ACHN (cell line): ENCODE data around the gene SLC35E2B.

Experiments
- DNase-seq: peaks from one replicate; pipeline ENCODE4 v3.0.0-alpha.2; 2015
- in situ Hi-C: cut with HindIII; loops from 2 replicates; pipeline ENCODE4 v1.10.0; 2017; ENCODE audit warnings: low sequenced_read_pairs, low pct_ligation_motif_present, low pct_unique_long_range_greater_than_20kb

Gene SLC35E2B

DNA sequence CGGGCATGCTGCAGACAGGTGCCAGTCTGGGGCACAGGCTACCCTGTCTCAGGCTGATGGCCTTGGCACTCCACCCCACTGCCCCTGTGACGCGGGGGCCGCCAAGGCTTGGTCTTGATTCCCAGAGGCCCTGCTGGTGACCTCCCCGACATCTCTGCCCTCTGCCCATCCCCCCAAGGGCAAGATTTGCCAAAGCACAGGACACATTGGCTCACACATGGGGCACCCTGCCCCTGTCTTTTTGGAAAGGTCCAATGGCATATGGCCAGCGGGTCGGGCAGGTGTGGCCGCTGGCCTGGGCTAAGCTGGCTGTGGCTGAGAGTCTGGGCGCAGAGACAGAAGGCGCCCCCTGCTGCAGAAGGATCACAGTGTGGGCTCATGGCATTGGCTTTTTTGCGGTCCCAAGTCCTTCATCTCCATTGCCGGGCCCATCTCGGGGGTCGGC, 72.7 kb downstream of the SLC35E2B start:
- DNase-seq, result no peak
- in situ Hi-C loops, result no loop called here

DNA sequence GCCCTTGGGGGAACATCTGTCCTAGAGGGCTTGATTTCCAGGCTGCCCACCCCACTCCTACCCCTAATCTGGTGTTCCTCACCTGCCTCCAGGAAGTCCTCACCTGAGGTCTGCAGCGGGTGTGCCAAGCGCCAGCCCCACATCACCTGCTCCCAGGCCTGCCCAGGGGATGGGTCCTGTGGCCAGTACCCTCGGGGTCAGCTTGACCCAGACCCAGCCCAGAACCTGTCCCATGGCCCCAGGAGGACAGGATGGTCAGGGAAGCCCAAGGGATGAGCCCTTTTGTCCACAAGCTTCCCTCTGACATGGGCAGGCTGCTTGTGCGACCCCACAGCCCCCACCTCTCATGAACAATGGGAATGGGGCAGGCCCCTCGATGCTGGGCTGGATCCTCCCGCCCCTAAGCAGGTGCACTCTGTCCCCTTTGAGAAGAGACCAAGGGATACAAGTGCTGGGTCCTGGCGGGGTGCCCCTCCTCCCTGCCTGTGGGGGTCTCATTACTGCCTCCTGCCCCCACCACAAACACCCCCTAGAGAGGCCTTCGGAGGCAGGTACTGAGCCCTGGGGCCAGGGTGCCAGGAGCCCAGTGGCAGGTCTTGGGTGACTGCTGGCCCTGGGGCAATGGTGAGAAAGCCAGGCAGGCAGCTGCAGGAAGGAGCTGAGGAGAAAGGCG, 74.1 kb downstream of the SLC35E2B start:
- in situ Hi-C loops, result no loop called here
- no peak for DNase-seq

GRCh38 chr1:1617925-1618324, 74.7 kb downstream of the SLC35E2B start:
- DNase-seq, result no peak
- in situ Hi-C loops, result no loop called here

DNA sequence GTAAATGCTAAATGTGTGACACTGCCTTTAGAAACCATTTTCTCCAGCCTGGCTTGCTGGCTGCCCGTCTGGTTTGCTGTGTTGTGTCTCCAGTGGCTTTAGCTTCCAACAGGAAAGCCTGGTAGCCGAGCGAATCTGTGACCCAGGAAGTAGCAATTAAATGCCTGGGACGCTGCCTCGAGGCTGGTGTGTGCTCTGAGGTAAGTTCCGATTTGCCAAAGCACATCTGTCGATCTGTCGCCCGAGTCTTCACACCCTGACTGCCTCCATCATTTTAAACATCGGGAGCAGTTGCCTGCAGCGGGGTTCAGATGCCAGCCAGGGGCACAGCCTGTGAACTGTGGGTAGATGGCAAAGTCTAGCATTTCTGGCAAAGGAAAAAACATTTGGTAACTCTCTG, 75.1 kb downstream of the SLC35E2B start:
- no peak for DNase-seq
- in situ Hi-C loops, result no loop called here

- in situ Hi-C loops, result no loop called here
These were observed 75.8 kb downstream of the SLC35E2B start for GRCh38 chr1:1616838-1617237.

GRCh38 chr1:1616045-1616790, 76.4 kb downstream of the SLC35E2B start:
- in situ Hi-C loops, result no loop called here
- DNase-seq, result peak; percentile 29

More at GRCh38 chr1:1616838-1617237, 75.8 kb downstream of the SLC35E2B start:
- no peak for DNase-seq

DNA sequence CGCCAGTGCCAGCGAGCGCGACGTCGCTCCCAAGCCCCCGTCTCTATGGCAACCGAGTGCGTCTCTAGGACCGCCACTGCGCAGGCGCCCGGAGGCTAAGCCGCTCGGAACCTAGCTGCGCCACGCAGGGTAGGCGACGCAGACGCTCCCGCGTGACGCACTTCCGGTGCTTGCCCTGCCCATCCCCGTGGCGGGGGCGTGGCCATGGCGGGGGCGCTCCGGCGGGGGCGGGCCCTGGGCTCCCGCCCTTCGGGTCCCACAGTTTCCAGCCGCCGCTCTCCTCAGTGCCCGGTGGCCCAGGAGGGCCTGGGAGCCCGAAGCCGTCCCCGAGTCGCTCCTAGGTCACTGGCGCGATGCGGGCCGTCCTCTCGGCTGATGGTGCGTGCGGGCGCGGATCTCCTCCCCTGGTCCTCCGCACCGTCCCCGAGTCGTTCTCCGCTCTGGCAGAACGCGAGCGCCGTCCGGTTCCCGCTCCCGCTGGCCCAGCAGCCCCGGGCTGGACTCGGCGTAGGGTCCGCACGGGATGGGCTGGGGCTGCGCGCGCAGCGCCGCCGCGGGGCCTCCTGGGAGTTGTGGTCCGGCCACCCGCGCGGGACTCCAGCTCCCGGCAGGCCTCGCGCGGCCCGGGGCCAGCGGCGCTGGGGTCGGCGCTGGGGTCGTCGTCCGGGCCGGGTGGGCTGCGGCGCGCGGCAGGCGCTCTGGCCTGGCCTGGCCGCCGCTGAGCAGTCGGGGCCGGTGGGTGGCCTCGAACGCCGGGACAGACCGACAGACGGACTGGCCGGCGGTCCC, 77.1 kb downstream of the SLC35E2B start, which contains the start of gene MIB2:
Gene MIB2, plus strand, starts transcription at position 245 of the 789 bp plus-strand sequence. CDS start 7,953 bp downstream, outside the sequence.
- DNase-seq, result peak; percentile 91
- in situ Hi-C loops, result no loop called here

- DNase-seq, result no peak
- in situ Hi-C loops, result no loop called here
These were observed 77.7 kb downstream of the SLC35E2B start for GRCh38 chr1:1614954-1615255.

GRCh38 chr1:1614204-1614953, 78.2 kb downstream of the SLC35E2B start:
- DNase-seq, result no peak
- in situ Hi-C loops, result no loop called here

DNA sequence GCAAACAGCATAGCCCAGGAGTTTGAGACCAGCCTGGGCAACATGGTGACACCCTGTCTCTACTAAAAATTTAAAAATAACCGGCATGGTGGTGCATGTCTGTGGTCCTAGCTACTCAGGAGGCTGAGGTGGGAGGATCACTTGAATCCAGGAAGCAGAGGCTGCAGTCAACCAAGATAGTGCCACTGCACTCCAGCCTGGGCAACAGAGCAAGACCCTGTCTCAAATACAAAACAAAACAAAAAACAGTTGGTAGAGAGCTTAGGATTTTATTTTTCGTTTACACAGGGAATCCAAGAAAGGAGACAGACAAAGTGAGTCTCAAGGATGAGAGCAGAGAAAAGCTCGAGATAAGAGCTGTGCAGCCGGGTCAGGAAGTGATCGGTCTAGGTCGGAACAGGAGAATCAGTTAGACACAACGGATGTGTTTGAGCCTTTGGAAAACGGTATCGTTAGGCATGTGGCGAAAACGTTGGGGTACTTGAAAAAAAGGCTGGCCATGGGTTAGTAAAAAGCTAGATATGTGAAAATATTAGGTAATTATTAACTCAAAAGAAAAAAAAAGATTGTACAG, 79.0 kb downstream of the SLC35E2B start:
- in situ Hi-C loops, result no loop called here
- DNase-seq, result no peak

GRCh38 chr1:1612104-1612400, 80.5 kb downstream of the SLC35E2B start:
- DNase-seq, result no peak
- in situ Hi-C loops, result no loop called here

- DNase-seq, result no peak
- in situ Hi-C loops, result no loop called here
These were observed 81.8 kb downstream of the SLC35E2B start for GRCh38 chr1:1610796-1611195.

GRCh38 chr1:1609822-1610485, 82.6 kb downstream of the SLC35E2B start:
- in situ Hi-C loops, result no loop called here
- no peak for DNase-seq
